OCI-LY3 (cell line): ENCODE results near the gene CDK5RAP3.

ENCODE experiments used
- H2AFZ ChIP-seq: fragments of 200-600, 300-600 bp; shearing (Covaris generic); 2 replicates; pipeline ENCODE4 v1.6.0; 2014; ENCODE audit warnings: antibody characterized with exemption, low read depth, low read length
- H3K27ac ChIP-seq: fragments of 200-600, 300-600 bp; sonication (generic); 2 replicates; pipeline ENCODE4 v1.5.1; 2014; ENCODE audit warnings: mild to moderate bottlenecking, low read length, moderate library complexity, mixed read lengths
- H3K27me3 ChIP-seq: fragments of 200-600, 300-600 bp; sonication (generic); 2 replicates; pipeline ENCODE4 v1.6.1; 2014; ENCODE audit warnings: low read depth, low read length, mixed read lengths
- H3K36me3 ChIP-seq: fragments of 200-600, 300-600 bp; sonication (generic); replicated peaks from 2 replicates; pipeline ENCODE3; 2014; ENCODE audit warnings: low read depth, low read length, mixed read lengths
- H3K4me1 ChIP-seq: fragments of 300-600, 200-600 bp; sonication (generic); 2 replicates; pipeline ENCODE4 v1.6.1; 2014; ENCODE audit warnings: low read length, mixed read lengths
- H3K4me2 ChIP-seq: fragments of 200-600, 300-600 bp; sonication (generic); 2 replicates; pipeline ENCODE4 v1.6.1; 2014; ENCODE audit warnings: low read length, mixed read lengths
- H3K4me3 ChIP-seq: fragments of 300-600, 200-600 bp; sonication (generic); 2 replicates; pipeline ENCODE4 v1.5.1; 2014; ENCODE audit warnings: antibody characterized with exemption, mild to moderate bottlenecking, low read length, moderate library complexity
- H3K79me2 ChIP-seq: fragments of 300-600, 200-600 bp; shearing (Covaris generic); 2 replicates; pipeline ENCODE4 v1.6.1; 2014; ENCODE audit warnings: mild to moderate bottlenecking, low read length, mixed read lengths
- H3K9ac ChIP-seq: fragments of 300-600, 200-600 bp; shearing (Covaris generic); 2 replicates; pipeline ENCODE4 v1.6.0; 2014; ENCODE audit warnings: mild to moderate bottlenecking, low read length, moderate library complexity
- H3K9me3 ChIP-seq: fragments of 200-600, 300-600 bp; shearing (Covaris generic); 2 replicates; pipeline ENCODE4 v1.6.1; 2014; ENCODE audit warnings: low read length, mixed read lengths; ENCODE audit not compliant: insufficient read depth
- H4K20me1 ChIP-seq: fragments of 200-600, 300-600 bp; sonication (generic); 2 replicates; pipeline ENCODE4 v1.6.1; 2016; ENCODE audit warnings: low read length, mixed read lengths; ENCODE audit not compliant: insufficient read depth
- EZH2phosphoT487 ChIP-seq: fragments of 200-600 bp; shearing (Covaris generic); IDR thresholded peaks from 2 replicates; pipeline ENCODE4 v1.6.1; 2018; ENCODE audit warnings: antibody characterized with exemption, mixed run types, low read depth
- TF ChIP-seq, protein P1 (sequence below): fragments of 200-600, 300-600 bp; sonication (generic); IDR thresholded peaks from 2 replicates; pipeline ENCODE4 v1.5.1; 2014; ENCODE audit warnings: antibody characterized with exemption, low read length, low read depth

The CDK5RAP3 gene

GRCh38 chr17:47967607-47968252, 3.2 kb upstream of the CDK5RAP3 start:
- no peak overlapping the region for H2AFZ ChIP-seq
- no peaks in the 10 kb centered on the region for H4K20me1 ChIP-seq
- no peak overlapping the region for H3K9ac ChIP-seq
- TF ChIP-seq, protein P1, sequence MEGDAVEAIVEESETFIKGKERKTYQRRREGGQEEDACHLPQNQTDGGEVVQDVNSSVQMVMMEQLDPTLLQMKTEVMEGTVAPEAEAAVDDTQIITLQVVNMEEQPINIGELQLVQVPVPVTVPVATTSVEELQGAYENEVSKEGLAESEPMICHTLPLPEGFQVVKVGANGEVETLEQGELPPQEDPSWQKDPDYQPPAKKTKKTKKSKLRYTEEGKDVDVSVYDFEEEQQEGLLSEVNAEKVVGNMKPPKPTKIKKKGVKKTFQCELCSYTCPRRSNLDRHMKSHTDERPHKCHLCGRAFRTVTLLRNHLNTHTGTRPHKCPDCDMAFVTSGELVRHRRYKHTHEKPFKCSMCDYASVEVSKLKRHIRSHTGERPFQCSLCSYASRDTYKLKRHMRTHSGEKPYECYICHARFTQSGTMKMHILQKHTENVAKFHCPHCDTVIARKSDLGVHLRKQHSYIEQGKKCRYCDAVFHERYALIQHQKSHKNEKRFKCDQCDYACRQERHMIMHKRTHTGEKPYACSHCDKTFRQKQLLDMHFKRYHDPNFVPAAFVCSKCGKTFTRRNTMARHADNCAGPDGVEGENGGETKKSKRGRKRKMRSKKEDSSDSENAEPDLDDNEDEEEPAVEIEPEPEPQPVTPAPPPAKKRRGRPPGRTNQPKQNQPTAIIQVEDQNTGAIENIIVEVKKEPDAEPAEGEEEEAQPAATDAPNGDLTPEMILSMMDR = no peak
- no peak for TF ChIP-seq EZH2phosphoT487
- H3K9me3 ChIP-seq = no peaks in the 10 kb centered on the region
- no peaks in the 10 kb centered on the region for H3K27me3 ChIP-seq
- H3K79me2 ChIP-seq = peaks cover 17% of the 10 kb centered on the region
- H3K4me3 ChIP-seq = no peak overlapping the region
- no peak overlapping the region for H3K4me2 ChIP-seq
- H3K4me1 ChIP-seq = peaks cover 17% of the 10 kb centered on the region
- no peak overlapping the region for H3K27ac ChIP-seq
- no peaks in the 10 kb centered on the region for H3K36me3 ChIP-seq

- H3K27me3 ChIP-seq = no peaks in the 10 kb centered on the region
- peaks cover 18% of the 10 kb centered on the region for H3K79me2 ChIP-seq
- no peaks in the 10 kb centered on the region for H3K9me3 ChIP-seq
- peaks cover 17% of the 10 kb centered on the region for H3K4me1 ChIP-seq
- H4K20me1 ChIP-seq = no peaks in the 10 kb centered on the region
- H3K4me2 ChIP-seq = no peak overlapping the region
- no peak overlapping the region for H3K27ac ChIP-seq
- no peak overlapping the region for H3K4me3 ChIP-seq
- peaks cover 6% of the 10 kb centered on the region for H3K36me3 ChIP-seq
- no peak overlapping the region for H3K9ac ChIP-seq
- TF ChIP-seq, protein P1 = no peak
- no peak for TF ChIP-seq EZH2phosphoT487
- H2AFZ ChIP-seq = no peak overlapping the region
Observed at GRCh38 chr17:47968836-47969235, 2.1 kb upstream of the CDK5RAP3 start.

- H3K27me3 ChIP-seq = no peaks in the 10 kb centered on the region
- peaks cover 14% of the 10 kb centered on the region for H3K36me3 ChIP-seq
- peak overlapping the region; percentile 96 for H3K4me2 ChIP-seq
- H3K27ac ChIP-seq = 0 out of 2 replicates have a peak overlapping the region, but pooled peaks have one; percentile 3
- TF ChIP-seq, protein P1 = no peak
- TF ChIP-seq EZH2phosphoT487 = no peak
- peak overlapping the region; percentile 71 for H3K9ac ChIP-seq
- H3K4me1 ChIP-seq = peaks cover 17% of the 10 kb centered on the region
- H3K9me3 ChIP-seq = no peaks in the 10 kb centered on the region
- H2AFZ ChIP-seq = peak overlapping the region; percentile 89
- H3K4me3 ChIP-seq = peak overlapping the region; percentile 79
- H3K79me2 ChIP-seq = peaks cover 18% of the 10 kb centered on the region
- H4K20me1 ChIP-seq = no peaks in the 10 kb centered on the region
Observed at GRCh38 chr17:47969930-47970724, 786 bp upstream of the CDK5RAP3 start.

- Histone ChIP-seq H3K4me1 (peaks cover 17% of the 10 kb centered on the region), H3K27me3 (no peaks in the 10 kb centered on the region), H3K4me3 (no peak overlapping the region), H3K9ac (no peak overlapping the region), H3K9me3 (no peaks in the 10 kb centered on the region), H2AFZ (no peak overlapping the region), H3K36me3 (peaks cover 27% of the 10 kb centered on the region), H3K4me2 (no peak overlapping the region), H3K27ac (no peak overlapping the region), H4K20me1 (no peaks in the 10 kb centered on the region), H3K79me2 (peaks cover 18% of the 10 kb centered on the region)
- no peak for TF ChIP-seq EZH2phosphoT487
- TF ChIP-seq, protein P1 = no peak
Observed at GRCh38 chr17:47973541-47973940, 2.6 kb downstream of the CDK5RAP3 start.
